ENCODE measurements around the gene ABCA7.

Gene ABCA7

DNA sequence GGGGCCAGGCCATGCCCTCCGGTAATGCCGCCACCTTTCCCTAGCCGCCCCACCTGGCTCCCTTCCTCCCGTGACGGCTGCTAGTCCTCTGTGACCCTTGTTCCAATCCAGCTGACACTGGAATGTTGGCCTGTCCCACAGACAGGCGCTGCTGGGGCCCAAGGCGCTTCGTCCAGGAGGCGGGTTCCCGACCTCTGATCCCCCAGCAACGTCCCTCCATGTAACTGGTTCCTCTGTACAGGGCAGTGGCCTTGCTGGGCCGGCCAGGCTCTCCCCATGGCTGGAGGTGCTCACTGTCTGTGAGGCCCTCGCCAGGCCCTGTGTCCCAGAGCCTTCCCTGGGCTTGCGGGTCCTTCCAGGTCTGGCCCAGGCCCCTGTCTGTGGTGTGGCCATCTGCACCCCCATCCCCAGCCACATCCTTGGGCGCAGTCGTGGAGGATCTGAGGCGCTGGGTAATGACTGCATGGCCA is 46.5 kb upstream of the ABCA7 start:
- no peak for DNase-seq (ENCODE audit: low read depth)
- TF ChIP-seq, protein P1, sequence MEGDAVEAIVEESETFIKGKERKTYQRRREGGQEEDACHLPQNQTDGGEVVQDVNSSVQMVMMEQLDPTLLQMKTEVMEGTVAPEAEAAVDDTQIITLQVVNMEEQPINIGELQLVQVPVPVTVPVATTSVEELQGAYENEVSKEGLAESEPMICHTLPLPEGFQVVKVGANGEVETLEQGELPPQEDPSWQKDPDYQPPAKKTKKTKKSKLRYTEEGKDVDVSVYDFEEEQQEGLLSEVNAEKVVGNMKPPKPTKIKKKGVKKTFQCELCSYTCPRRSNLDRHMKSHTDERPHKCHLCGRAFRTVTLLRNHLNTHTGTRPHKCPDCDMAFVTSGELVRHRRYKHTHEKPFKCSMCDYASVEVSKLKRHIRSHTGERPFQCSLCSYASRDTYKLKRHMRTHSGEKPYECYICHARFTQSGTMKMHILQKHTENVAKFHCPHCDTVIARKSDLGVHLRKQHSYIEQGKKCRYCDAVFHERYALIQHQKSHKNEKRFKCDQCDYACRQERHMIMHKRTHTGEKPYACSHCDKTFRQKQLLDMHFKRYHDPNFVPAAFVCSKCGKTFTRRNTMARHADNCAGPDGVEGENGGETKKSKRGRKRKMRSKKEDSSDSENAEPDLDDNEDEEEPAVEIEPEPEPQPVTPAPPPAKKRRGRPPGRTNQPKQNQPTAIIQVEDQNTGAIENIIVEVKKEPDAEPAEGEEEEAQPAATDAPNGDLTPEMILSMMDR (IDR thresholded peaks at IDR 0.05; ENCODE audit: low read length, missing control alignments): no peak
- no peak overlapping the region for H3K4me3 ChIP-seq (replicated peaks; ENCODE audit: low read depth, low read length)

DNA sequence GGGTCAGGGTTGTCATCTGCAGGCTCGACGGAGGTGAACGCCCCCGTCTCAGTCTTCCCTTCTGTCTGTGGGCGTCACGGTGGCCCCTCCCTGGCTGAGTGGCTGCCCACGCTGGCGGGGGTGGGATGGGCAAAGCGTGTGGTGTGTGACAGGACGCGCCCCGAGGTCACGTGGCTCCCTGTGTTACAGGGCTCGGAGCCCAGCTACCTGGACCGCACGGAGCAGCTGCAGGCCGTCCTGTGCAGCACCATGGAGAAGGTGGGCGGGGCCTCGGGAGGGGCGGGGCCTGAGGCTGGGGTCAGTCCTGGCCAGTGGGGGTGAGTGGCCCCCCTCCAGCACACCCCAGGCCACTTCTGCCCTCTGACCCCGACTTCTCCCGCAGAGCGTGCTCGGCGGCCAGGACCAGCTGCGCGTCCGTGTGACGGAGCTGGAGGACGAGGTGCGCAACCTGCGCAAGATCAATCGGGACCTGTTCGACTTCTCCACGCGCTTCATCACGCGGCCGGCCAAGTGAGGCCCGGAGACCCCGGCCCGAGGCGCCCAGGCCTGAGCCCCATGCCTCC is 46.0 kb upstream of the ABCA7 start:
- no peak for DNase-seq (ENCODE audit: low read depth)
- no peak overlapping the region for H3K4me3 ChIP-seq (replicated peaks; ENCODE audit: low read depth, low read length)
- TF ChIP-seq, protein P1 (IDR thresholded peaks at IDR 0.05; ENCODE audit: low read length, missing control alignments): no peak

DNA sequence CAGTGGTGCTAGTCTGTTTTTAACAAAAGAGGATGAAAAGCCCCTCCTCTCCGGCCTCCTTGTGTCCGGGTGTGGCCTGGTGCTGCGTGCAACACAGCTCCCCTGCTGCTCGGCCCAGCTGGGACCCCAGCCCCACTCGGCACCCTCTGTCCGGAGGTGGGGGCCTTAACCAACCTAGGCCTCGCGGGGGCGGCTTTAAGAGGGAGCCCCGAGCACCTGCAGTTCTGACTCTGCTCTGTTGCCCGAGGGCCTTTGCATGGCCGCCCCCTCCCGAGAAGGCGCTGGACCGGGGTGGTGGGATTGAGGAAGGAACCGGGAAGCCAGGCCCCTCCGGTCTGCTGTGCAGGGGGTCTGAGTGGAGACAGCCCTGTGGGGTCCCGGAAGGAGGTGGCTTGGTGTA is 45.4 kb upstream of the ABCA7 start:
- no peak for DNase-seq (ENCODE audit: low read depth)
- TF ChIP-seq, protein P1 (IDR thresholded peaks at IDR 0.05; ENCODE audit: low read length, missing control alignments): no peak
- H3K4me3 ChIP-seq (replicated peaks; ENCODE audit: low read depth, low read length): no peak overlapping the region

DNA sequence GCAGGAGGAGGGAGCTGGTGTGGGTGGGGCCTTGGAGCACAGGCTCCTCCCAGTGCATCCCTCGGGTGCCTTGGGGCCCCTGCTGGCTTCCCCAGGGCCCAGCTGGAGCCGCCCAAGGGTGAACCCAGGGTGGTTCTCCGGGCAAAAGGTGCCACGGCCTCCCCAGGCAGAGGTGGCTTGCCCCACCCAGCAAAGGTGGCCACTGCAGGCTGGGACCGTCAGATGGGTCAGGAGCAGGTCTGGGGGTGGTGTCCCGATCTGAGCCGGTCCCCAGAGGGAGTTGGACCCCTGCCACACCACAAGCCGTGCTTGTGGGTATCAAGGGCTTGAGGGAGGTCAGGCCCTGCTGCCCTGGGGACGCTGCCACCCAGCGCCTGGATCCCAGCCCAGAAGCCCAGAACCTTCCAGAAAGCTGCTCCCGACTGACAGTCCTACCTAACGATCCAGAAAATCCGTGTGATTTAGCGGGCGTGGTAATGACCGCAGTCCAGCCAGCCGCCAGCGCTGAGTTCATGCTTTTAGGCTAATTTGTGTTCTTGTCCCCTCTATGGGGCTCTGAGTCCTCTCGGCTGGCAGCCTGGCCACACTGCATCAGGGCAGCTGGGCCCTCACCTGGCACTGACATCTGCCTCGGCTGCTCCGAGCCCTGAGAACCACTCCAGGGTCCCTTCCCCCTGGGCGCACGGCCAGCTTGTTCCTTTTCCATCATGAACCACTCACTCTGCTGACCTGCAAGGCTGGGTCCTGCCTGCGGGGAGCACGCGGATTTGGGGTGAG is 44.7 kb upstream of the ABCA7 start:
- TF ChIP-seq, protein P1 (IDR thresholded peaks at IDR 0.05; ENCODE audit: low read length, missing control alignments): no peak
- DNase-seq (ENCODE audit: low read depth): no peak
- no peak overlapping the region for H3K4me3 ChIP-seq (replicated peaks; ENCODE audit: low read depth, low read length)

DNA sequence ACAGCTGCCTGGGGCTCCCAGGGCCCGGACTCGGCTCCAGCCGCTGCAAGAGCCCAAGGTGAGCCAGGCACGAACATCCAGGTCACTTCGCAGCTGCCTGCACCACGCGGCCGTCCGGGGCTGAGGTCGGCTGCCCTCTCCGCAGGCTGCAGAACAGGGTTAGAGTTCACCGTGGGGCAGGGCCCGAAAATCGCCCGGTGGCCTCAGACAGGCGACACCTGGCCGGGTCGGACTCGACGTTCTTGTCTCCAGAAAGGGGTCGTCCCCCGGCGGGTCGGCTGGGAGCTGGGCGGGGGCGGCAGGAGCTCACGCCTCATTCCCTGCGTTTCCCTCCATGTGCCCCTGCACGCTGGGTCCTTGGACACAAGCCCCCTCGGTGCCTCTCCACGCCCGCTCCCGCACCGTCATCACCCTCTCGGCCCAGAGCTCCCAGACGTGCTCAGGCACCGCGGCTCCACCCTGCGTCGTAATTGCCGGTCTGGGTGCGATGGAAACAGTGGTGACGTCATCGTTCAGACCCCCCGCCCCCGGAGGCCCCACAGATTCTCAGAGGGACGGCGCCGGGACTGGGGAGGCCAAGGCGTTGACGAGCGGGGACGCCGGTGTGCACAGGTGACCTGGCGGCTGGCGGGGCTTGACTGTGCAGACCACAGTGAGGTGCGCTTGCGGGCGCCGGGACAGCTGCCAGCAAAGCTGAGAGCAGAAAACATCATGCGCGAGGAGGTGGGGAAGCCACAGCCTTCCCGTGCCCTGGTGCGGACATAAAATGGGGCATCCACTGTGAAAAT is 43.7 kb upstream of the ABCA7 start:
- peak; percentile 57 for DNase-seq (ENCODE audit: low read depth)
- TF ChIP-seq, protein P1 (IDR thresholded peaks at IDR 0.05; ENCODE audit: low read length, missing control alignments): no peak
- peak overlapping the region; percentile 30 for H3K4me3 ChIP-seq (replicated peaks; ENCODE audit: low read depth, low read length)

DNA sequence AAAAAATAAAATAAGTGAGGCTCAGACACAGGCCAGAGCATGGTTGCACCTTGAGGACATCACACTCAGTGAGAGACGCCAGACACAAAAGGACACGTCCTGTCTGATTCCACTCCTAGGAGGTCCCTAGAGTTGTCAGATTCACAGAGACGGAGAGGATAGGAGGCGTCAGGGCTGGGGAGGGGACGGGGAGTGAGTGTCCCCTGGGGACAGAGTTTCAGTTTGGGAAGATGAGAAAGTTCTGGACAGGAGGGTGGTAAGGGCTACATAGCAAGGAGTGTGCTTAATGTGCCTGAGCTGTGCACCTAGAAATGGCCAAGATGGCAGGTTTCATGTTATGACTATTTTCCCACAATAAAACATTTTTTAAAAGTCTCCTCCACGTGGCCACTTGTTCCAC is 41.8 kb upstream of the ABCA7 start:
- TF ChIP-seq, protein P1 (IDR thresholded peaks at IDR 0.05; ENCODE audit: low read length, missing control alignments): no peak
- H3K4me3 ChIP-seq (replicated peaks; ENCODE audit: low read depth, low read length): no peak overlapping the region
- no peak for DNase-seq (ENCODE audit: low read depth)
